Tibial nerve (tissue), 3 donors: ENCODE data around the gene RAB10.
"Not testable (repeated sequence)": the region's sequence is repeated elsewhere in the genome, so short reads cannot be mapped to it uniquely, and the experiment has no call there.

ENCODE experiments used
- CTCF ChIP-seq, 5 experiments: fragments of 200-600 bp in 3 of 5; fragments of 450-650 bp in 2 of 5; sonication (generic) in 3 of 5; IDR thresholded peaks; one replicate each; pipeline ENCODE4 v1.5.1; 2016 to 2019; ENCODE audit warnings: antibody characterized with exemption in 5 of 5, mild to moderate bottlenecking in 3 of 5, moderate library complexity in 2 of 5
- POLR2A ChIP-seq, 2 donors: fragments of 450-650 bp; IDR thresholded peaks; one replicate each; pipeline ENCODE4 v1.6.1; 2017; ENCODE audit warnings: antibody characterized with exemption in 2 of 2, mild to moderate bottlenecking in 2 of 2, moderate library complexity in 2 of 2

- not testable (repeated sequence) for TF ChIP-seq POLR2A, CTCF (IDR thresholded peaks at IDR 0.05)
Measured at GRCh38 chr2:26080925-26081324, 47.0 kb downstream of the RAB10 start.
